ENCODE data around the gene SH3PXD2B. TPM values are rescaled to one million over a fixed set of nuclear protein-coding genes. Genes with fewer than 3 reads are reported as not detected.

Gene SH3PXD2B
- total RNA-seq, 1 experiment from 2014 or later, result 64.1 TPM

DNA sequence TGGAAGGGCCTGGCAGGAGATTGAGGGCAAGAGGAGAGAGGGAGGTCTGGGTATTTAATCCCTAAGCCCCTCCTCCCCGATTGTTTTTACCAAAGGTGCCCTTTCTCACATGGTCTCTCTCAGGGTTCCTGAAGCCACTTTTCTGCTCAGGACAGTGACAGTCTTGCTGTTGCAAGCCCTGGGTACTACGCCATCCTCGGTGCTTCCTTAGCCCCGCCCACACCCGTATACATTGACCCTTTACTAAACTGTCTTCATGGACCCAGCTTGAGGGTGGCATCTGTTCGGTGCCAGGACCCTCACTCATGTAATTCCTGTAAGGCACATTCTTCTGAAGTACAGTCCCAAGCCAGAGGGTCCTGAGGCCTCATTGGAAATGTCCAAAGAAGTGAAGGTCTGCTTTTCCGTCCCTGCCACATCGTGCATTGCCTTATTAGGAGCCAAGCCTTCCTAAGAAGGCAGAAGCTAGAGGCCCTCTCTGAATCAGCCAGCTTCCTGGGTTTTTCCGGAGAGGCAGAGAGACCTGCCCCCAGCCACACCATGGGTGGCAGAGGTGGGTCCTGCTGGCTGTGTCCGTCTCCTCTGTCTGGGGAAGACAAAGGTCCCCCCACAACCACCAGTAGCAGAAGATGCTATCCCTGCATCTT is 1.9 kb upstream of the SH3PXD2B start (continued):
- TF ChIP-seq, protein P1, sequence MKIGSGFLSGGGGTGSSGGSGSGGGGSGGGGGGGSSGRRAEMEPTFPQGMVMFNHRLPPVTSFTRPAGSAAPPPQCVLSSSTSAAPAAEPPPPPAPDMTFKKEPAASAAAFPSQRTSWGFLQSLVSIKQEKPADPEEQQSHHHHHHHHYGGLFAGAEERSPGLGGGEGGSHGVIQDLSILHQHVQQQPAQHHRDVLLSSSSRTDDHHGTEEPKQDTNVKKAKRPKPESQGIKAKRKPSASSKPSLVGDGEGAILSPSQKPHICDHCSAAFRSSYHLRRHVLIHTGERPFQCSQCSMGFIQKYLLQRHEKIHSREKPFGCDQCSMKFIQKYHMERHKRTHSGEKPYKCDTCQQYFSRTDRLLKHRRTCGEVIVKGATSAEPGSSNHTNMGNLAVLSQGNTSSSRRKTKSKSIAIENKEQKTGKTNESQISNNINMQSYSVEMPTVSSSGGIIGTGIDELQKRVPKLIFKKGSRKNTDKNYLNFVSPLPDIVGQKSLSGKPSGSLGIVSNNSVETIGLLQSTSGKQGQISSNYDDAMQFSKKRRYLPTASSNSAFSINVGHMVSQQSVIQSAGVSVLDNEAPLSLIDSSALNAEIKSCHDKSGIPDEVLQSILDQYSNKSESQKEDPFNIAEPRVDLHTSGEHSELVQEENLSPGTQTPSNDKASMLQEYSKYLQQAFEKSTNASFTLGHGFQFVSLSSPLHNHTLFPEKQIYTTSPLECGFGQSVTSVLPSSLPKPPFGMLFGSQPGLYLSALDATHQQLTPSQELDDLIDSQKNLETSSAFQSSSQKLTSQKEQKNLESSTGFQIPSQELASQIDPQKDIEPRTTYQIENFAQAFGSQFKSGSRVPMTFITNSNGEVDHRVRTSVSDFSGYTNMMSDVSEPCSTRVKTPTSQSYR (CRISPR knock-in tag; IDR thresholded peaks at IDR 0.05), result no peak
- TF ChIP-seq NFYB (CRISPR knock-in tag; conservative IDR thresholded peaks at IDR 0.05; ENCODE audit: low read depth) (no peak), SMAD4 (CRISPR knock-in tag; IDR thresholded peaks at IDR 0.05) (no peak), IRF2 (CRISPR knock-in tag; IDR thresholded peaks at IDR 0.05; ENCODE audit: borderline replicate concordance, low read depth) (no peak), OVOL2 (CRISPR knock-in tag; IDR thresholded peaks at IDR 0.05; ENCODE audit: borderline replicate concordance) (no peak), HMGA2 (CRISPR knock-in tag; IDR thresholded peaks at IDR 0.05) (no peak)
- TF ChIP-seq, protein P2, sequence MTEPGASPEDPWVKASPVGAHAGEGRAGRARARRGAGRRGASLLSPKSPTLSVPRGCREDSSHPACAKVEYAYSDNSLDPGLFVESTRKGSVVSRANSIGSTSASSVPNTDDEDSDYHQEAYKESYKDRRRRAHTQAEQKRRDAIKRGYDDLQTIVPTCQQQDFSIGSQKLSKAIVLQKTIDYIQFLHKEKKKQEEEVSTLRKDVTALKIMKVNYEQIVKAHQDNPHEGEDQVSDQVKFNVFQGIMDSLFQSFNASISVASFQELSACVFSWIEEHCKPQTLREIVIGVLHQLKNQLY (CRISPR knock-in tag; IDR thresholded peaks at IDR 0.05), result no peak
- TF ChIP-seq, protein P3, sequence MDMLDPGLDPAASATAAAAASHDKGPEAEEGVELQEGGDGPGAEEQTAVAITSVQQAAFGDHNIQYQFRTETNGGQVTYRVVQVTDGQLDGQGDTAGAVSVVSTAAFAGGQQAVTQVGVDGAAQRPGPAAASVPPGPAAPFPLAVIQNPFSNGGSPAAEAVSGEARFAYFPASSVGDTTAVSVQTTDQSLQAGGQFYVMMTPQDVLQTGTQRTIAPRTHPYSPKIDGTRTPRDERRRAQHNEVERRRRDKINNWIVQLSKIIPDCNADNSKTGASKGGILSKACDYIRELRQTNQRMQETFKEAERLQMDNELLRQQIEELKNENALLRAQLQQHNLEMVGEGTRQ (CRISPR knock-in tag; IDR thresholded peaks at IDR 0.05), result no peak

DNA sequence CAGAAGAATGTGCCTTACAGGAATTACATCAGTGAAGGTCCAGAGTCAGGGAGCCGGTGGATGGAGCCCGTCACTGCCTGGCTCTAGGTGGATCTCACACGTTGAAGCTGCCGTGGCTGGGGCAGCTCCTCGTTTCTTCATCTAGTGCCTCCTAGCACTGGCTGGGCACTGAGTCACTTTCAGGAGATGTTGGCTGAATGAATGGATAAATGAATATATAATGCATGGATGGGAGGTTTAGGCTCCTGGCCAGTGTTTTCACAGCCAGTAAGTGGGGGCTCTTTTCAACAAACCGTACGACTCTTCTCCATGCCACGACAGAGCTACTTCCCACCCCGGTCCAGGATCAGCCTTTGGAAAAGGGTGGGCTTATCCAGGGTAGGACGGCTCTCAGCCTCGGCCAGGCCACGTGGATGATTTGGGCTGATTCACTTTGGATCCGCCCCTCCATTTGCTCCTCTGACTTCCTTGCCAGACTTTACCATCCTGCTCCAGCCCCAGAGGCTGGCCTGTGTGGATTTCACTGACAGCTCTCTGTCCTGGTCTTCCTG is 1.3 kb upstream of the SH3PXD2B start:
- Mint-ChIP-seq H3K9me3 (no peaks in the 10 kb centered on the region), H3K27me3 (ENCODE audit: low read depth) (peaks cover 23% of the 10 kb centered on the region), H3K4me1 (peaks cover 43% of the 10 kb centered on the region), H3K36me3 (no peaks in the 10 kb centered on the region), H3K27ac (peak overlapping the region; percentile 67; the same call in 1 of the 2 replicates), H3K4me3 (peak overlapping the region; percentile 78; the same call in 1 of the 2 replicates)
- ATAC-seq (peak; percentile 6), DNase-seq (ENCODE audit: low spot score) (peak; percentile 23)
- no peak for TF ChIP-seq GABPB1 (CRISPR knock-in tag; IDR thresholded peaks at IDR 0.05)
- TF ChIP-seq SOX15 (CRISPR knock-in tag; IDR thresholded peaks at IDR 0.05), result no peak
- TF ChIP-seq, protein P4, sequence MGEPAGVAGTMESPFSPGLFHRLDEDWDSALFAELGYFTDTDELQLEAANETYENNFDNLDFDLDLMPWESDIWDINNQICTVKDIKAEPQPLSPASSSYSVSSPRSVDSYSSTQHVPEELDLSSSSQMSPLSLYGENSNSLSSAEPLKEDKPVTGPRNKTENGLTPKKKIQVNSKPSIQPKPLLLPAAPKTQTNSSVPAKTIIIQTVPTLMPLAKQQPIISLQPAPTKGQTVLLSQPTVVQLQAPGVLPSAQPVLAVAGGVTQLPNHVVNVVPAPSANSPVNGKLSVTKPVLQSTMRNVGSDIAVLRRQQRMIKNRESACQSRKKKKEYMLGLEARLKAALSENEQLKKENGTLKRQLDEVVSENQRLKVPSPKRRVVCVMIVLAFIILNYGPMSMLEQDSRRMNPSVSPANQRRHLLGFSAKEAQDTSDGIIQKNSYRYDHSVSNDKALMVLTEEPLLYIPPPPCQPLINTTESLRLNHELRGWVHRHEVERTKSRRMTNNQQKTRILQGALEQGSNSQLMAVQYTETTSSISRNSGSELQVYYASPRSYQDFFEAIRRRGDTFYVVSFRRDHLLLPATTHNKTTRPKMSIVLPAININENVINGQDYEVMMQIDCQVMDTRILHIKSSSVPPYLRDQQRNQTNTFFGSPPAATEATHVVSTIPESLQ (CRISPR knock-in tag; IDR thresholded peaks at IDR 0.05), result no peak
- TF ChIP-seq ZNF317 (CRISPR knock-in tag; IDR thresholded peaks at IDR 0.05; ENCODE audit: borderline replicate concordance, low read depth), result no peak
- TF ChIP-seq, protein P2 (CRISPR knock-in tag; IDR thresholded peaks at IDR 0.05), result no peak
- no peak for TF ChIP-seq ZNF138 (CRISPR knock-in tag; conservative IDR thresholded peaks at IDR 0.05)
- TF ChIP-seq, protein P5, sequence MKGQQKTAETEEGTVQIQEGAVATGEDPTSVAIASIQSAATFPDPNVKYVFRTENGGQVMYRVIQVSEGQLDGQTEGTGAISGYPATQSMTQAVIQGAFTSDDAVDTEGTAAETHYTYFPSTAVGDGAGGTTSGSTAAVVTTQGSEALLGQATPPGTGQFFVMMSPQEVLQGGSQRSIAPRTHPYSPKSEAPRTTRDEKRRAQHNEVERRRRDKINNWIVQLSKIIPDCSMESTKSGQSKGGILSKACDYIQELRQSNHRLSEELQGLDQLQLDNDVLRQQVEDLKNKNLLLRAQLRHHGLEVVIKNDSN (CRISPR knock-in tag; IDR thresholded peaks at IDR 0.05), result no peak
- TF ChIP-seq, protein P1 (CRISPR knock-in tag; IDR thresholded peaks at IDR 0.05), result no peak
- TF ChIP-seq TEAD1 (CRISPR knock-in tag; IDR thresholded peaks at IDR 0.05), result no peak
- TF ChIP-seq CREM (CRISPR knock-in tag; IDR thresholded peaks at IDR 0.05), result no peak
- TF ChIP-seq, protein P6, sequence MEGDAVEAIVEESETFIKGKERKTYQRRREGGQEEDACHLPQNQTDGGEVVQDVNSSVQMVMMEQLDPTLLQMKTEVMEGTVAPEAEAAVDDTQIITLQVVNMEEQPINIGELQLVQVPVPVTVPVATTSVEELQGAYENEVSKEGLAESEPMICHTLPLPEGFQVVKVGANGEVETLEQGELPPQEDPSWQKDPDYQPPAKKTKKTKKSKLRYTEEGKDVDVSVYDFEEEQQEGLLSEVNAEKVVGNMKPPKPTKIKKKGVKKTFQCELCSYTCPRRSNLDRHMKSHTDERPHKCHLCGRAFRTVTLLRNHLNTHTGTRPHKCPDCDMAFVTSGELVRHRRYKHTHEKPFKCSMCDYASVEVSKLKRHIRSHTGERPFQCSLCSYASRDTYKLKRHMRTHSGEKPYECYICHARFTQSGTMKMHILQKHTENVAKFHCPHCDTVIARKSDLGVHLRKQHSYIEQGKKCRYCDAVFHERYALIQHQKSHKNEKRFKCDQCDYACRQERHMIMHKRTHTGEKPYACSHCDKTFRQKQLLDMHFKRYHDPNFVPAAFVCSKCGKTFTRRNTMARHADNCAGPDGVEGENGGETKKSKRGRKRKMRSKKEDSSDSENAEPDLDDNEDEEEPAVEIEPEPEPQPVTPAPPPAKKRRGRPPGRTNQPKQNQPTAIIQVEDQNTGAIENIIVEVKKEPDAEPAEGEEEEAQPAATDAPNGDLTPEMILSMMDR (IDR thresholded peaks at IDR 0.05), result no peak
- TF ChIP-seq, protein P7, sequence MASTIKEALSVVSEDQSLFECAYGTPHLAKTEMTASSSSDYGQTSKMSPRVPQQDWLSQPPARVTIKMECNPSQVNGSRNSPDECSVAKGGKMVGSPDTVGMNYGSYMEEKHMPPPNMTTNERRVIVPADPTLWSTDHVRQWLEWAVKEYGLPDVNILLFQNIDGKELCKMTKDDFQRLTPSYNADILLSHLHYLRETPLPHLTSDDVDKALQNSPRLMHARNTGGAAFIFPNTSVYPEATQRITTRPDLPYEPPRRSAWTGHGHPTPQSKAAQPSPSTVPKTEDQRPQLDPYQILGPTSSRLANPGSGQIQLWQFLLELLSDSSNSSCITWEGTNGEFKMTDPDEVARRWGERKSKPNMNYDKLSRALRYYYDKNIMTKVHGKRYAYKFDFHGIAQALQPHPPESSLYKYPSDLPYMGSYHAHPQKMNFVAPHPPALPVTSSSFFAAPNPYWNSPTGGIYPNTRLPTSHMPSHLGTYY (CRISPR knock-in tag; IDR thresholded peaks at IDR 0.05), result no peak
- no peak for TF ChIP-seq TEAD4 (CRISPR knock-in tag; IDR thresholded peaks at IDR 0.05)
- TF ChIP-seq CBFB (CRISPR knock-in tag; IDR thresholded peaks at IDR 0.05; ENCODE audit: low read depth), result no peak
- no peak for TF ChIP-seq IRF2 (CRISPR knock-in tag; IDR thresholded peaks at IDR 0.05; ENCODE audit: borderline replicate concordance, low read depth)
- ChIA-PET CTCF (interaction anchor here (1.2 to 2.9 kb wide), 2 partner anchors 24 to 384 kb away, joined by 3 to 7 read pairs; no protein-coding TSS in a partner anchor), POLR2A (no interaction called here)
